ENCODE data around the gene CCL4L2.
"Not testable (repeated sequence)": the region's sequence is repeated elsewhere in the genome, so short reads cannot be mapped to it uniquely, and the experiment has no call there.

Gene CCL4L2

GRCh38 chr17:36242046-36242445, 31.2 kb downstream of the CCL4L2 start:
- not testable (repeated sequence) for ATAC-seq; DNase-seq; H3K4me3 Mint-ChIP-seq; H3K9me3 Mint-ChIP-seq; H3K27me3 Mint-ChIP-seq; H3K4me1 Mint-ChIP-seq; H3K36me3 Mint-ChIP-seq (ENCODE audit: low read depth); H3K27ac Mint-ChIP-seq
